HCT116 (cell line): ENCODE measurements around the gene GALNT14. TPM values are rescaled to one million over a fixed set of nuclear protein-coding genes. Genes with fewer than 3 reads are reported as not detected.

Experiments
- ATAC-seq: fragments of 200-7000 bp; cut with Tn5 transposase; 2 replicates; pipeline ENCODE4 v1.9.1; 2020; ENCODE audit warnings: mild to moderate bottlenecking, moderate library complexity
- BruUV-seq: library from RNA; stranded (reverse); fragments of 400-500 nt; replicated peaks from 2 replicates; lab custom pipeline; 2021; lab: Mats Ljungman, UMichigan
- CTCF ChIA-PET: fragments of 300-600 bp; sonication (Branson Sonifier 250); formaldehyde crosslinking; loops from one replicate; lab custom pipeline; 2021; ENCODE audit warnings: antibody characterized with exemption; lab: Charles Lee
- POLR2A ChIA-PET: fragments of 300-600, 350-600 bp; sonication (Branson Sonifier 250); formaldehyde crosslinking; loops from one replicate; lab custom pipeline; 2021; ENCODE audit warnings: antibody characterized with exemption; lab: Charles Lee
- RAD21 ChIA-PET, 2 experiments: fragments of 300-600 bp; sonication (Branson Sonifier 250); formaldehyde crosslinking; loops; one replicate each; lab custom pipeline; 2023; ENCODE audit warnings: low total read pairs in 2 of 2; ENCODE audit not compliant: uncharacterized antibody in 2 of 2, unreplicated experiment in 2 of 2, low non-redundant PET in 1 of 2; lab: Charles Lee
- DNase-seq: peaks from one replicate; pipeline ENCODE4 v3.0.0-alpha.2; 2010; ENCODE audit warnings: low read depth, low spot score
- H2AFZ ChIP-seq: fragments of 200-600 bp; shearing (Covaris generic), sonication (generic); 2 replicates; pipeline ENCODE4 v1.6.1; 2017; ENCODE audit warnings: low read depth, mixed run types, mixed read lengths, antibody characterized with exemption, low read length; ENCODE audit not compliant: poor library complexity, severe bottlenecking
- H3K27ac ChIP-seq: 2 replicates; pipeline ENCODE4 v1.5.1; 2012; ENCODE audit warnings: low read depth, low read length
- H3K27me3 ChIP-seq: fragments of 200-600 bp; sonication (generic); 2 replicates; pipeline ENCODE4 v1.6.1; 2016; ENCODE audit warnings: mixed run types, low read length, mixed read lengths; ENCODE audit not compliant: insufficient read depth
- H3K36me3 ChIP-seq, 2 experiments: fragments of 200-500 bp in 1 of 2; fragments of 200-600 bp in 1 of 2; sonication (Bioruptor generic) in 1 of 2; sonication (generic) in 1 of 2; 2 replicates each; pipeline versions ENCODE4 v1.5.1 to v1.6.1; 2014 to 2016; ENCODE audit warnings: low read length in 2 of 2, inconsistent platforms in 1 of 2, mixed read lengths in 1 of 2, mixed run types in 1 of 2; ENCODE audit not compliant: insufficient read depth in 2 of 2, control insufficient read depth in 1 of 2
- H3K4me1 ChIP-seq, 2 experiments: fragments of 200-600 bp in 1 of 2; sonication (generic) in 1 of 2; 2 replicates each; pipeline versions ENCODE4 v1.5.1 to v1.6.1; 2012 to 2017; ENCODE audit warnings: low read length in 2 of 2, inconsistent platforms in 1 of 2, mild to moderate bottlenecking in 1 of 2, mixed read lengths in 1 of 2, mixed run types in 1 of 2, moderate library complexity in 1 of 2; ENCODE audit not compliant: insufficient read depth in 2 of 2, control insufficient read depth in 1 of 2
- H3K4me2 ChIP-seq: fragments of 200-600 bp; sonication (generic); 2 replicates; pipeline ENCODE4 v1.6.1; 2017; ENCODE audit warnings: mixed run types, low read length, mixed read lengths
- H3K4me3 ChIP-seq, 2 experiments: fragments of 200-600 bp in 1 of 2; sonication (generic) in 1 of 2; replicated peaks in 1 of 2; 2 replicates each; pipeline ENCODE4 v1.5.1; 2011 to 2016; ENCODE audit warnings: low read length in 2 of 2, control low read depth in 1 of 2, low read depth in 1 of 2, mild to moderate bottlenecking in 1 of 2, mixed read lengths in 1 of 2, mixed run types in 1 of 2
- H3K79me2 ChIP-seq: fragments of 200-600 bp; sonication (generic); 2 replicates; pipeline ENCODE4 v1.6.1; 2017; ENCODE audit warnings: mild to moderate bottlenecking, mixed run types, low read length, moderate library complexity, mixed read lengths; ENCODE audit not compliant: insufficient read depth
- H3K9ac ChIP-seq: fragments of 200-600 bp; sonication (generic); 2 replicates; pipeline ENCODE4 v1.6.1; 2016; ENCODE audit warnings: low read length, mixed read lengths
- H3K9me2 ChIP-seq: fragments of 200-600 bp; sonication (generic), shearing (Covaris generic); 2 replicates; pipeline ENCODE4 v1.6.1; 2017; ENCODE audit warnings: mixed run types, mild to moderate bottlenecking, moderate library complexity; ENCODE audit not compliant: insufficient read depth
- H3K9me3 ChIP-seq, 2 experiments: fragments of 200-500 bp in 1 of 2; fragments of 200-600 bp in 1 of 2; sonication (Bioruptor generic) in 1 of 2; sonication (generic) in 1 of 2; 2 replicates each; pipeline ENCODE4 v1.6.1; 2014 to 2017; ENCODE audit warnings: low read length in 2 of 2, mixed read lengths in 2 of 2, inconsistent platforms in 1 of 2, low read depth in 1 of 2, mild to moderate bottlenecking in 1 of 2, mixed run types in 1 of 2, moderate library complexity in 1 of 2; ENCODE audit not compliant: control insufficient read depth in 1 of 2, insufficient read depth in 1 of 2
- H4K20me1 ChIP-seq: fragments of 200-600 bp; sonication (generic), shearing (Covaris generic); 2 replicates; pipeline ENCODE4 v1.6.1; 2017; ENCODE audit warnings: mixed run types, mild to moderate bottlenecking, moderate library complexity; ENCODE audit not compliant: insufficient read depth
- CBX3 ChIP-seq: IDR thresholded peaks from 2 replicates; pipeline ENCODE4 v1.6.1; 2012; ENCODE audit warnings: low read depth
- CEBPB ChIP-seq: IDR thresholded peaks from 2 replicates; pipeline ENCODE4 v1.6.1; 2012; ENCODE audit warnings: low read depth
- CTCF ChIP-seq, 3 experiments: fragments of 200-600 bp in 1 of 3; sonication (generic) in 1 of 3; IDR thresholded peaks in 2 of 3; conservative IDR thresholded peaks in 1 of 3; 2 replicates each; pipeline ENCODE4 v1.5.1; 2012 to 2017; ENCODE audit warnings: low read depth in 2 of 3, low read length in 2 of 3, antibody characterized with exemption in 1 of 3, borderline replicate concordance in 1 of 3, control low read depth in 1 of 3, mild to moderate bottlenecking in 1 of 3, mixed read lengths in 1 of 3, mixed run types in 1 of 3, moderate library complexity in 1 of 3; ENCODE audit not compliant: insufficient read depth in 1 of 3
- EGR1 ChIP-seq: IDR thresholded peaks from 2 replicates; pipeline ENCODE4 v1.6.1; 2012; ENCODE audit warnings: low read depth
- ELF1 ChIP-seq: IDR thresholded peaks from 2 replicates; pipeline ENCODE4 v1.6.1; 2012; ENCODE audit warnings: low read depth, borderline replicate concordance
- EZH2phosphoT487 ChIP-seq: fragments of 200-600 bp; IDR thresholded peaks from 2 replicates; pipeline ENCODE4 v1.6.1; 2018; ENCODE audit warnings: antibody characterized with exemption, borderline replicate concordance
- FOSL1 ChIP-seq: IDR thresholded peaks from 2 replicates; pipeline ENCODE4 v1.6.1; 2012; ENCODE audit warnings: low read depth
- POLR2AphosphoS5 ChIP-seq: IDR thresholded peaks from 2 replicates; pipeline ENCODE4 v1.6.1; 2011; ENCODE audit warnings: mild to moderate bottlenecking, low read depth, low read length, moderate library complexity
- RAD21 ChIP-seq: IDR thresholded peaks from 2 replicates; pipeline ENCODE4 v1.6.1; 2012; ENCODE audit warnings: low read depth, mild to moderate bottlenecking
- SIN3A ChIP-seq: IDR thresholded peaks from 2 replicates; pipeline ENCODE4 v1.6.1; 2012; ENCODE audit warnings: low read depth
- SRF ChIP-seq: IDR thresholded peaks from 2 replicates; pipeline ENCODE4 v1.6.1; 2012; ENCODE audit warnings: low read depth
- TCF7L2 ChIP-seq: IDR thresholded peaks from 2 replicates; pipeline ENCODE4 v1.7.0; 2011; ENCODE audit warnings: borderline replicate concordance, inconsistent platforms; ENCODE audit not compliant: insufficient read depth, insufficient read length; ENCODE audit errors: extremely low read depth
- YY1 ChIP-seq: IDR thresholded peaks from 2 replicates; pipeline ENCODE4 v1.6.1; 2011; ENCODE audit warnings: low read length, low read depth, moderate library complexity, mild to moderate bottlenecking; ENCODE audit not compliant: insufficient replicate concordance; ENCODE audit errors: extremely low read depth
- ZBTB33 ChIP-seq: IDR thresholded peaks from 2 replicates; pipeline ENCODE4 v1.6.1; 2011; ENCODE audit warnings: mild to moderate bottlenecking, low read length, moderate library complexity; ENCODE audit not compliant: insufficient replicate concordance; ENCODE audit errors: extremely low read depth
- ZFX ChIP-seq: fragments of 450-650 bp; IDR thresholded peaks from 2 replicates; pipeline ENCODE4 v1.6.1; 2017
- intact Hi-C: fragments of 100-400 bp; cut with micrococcal nuclease; formaldehyde crosslinking; loops from 2 replicates; pipeline ENCODE4 v1.10.0; 2022
- total RNA-seq: library from RNA; stranded (reverse); gene quantifications from one replicate; pipeline ENCODE4 v1.2.1, GENCODE V29; 2021; ENCODE audit not compliant: unreplicated experiment

Gene GALNT14
- total RNA-seq, 1 experiment from 2014 or later: 11.2 TPM

GRCh38 chr2:31032475-31032874 is 105.8 kb downstream of the GALNT14 start:
- Histone ChIP-seq H4K20me1 (no peaks in the 10 kb centered on the region), H3K4me1 (no peaks in the 10 kb centered on the region), H3K9me2 (no peaks in the 10 kb centered on the region), H3K4me2 (no peak overlapping the region), H3K27ac (no peak overlapping the region), H3K9me3 (peaks cover 0 to 7% of the 10 kb centered on the region in 2 experiments; a peak in 1 of 4 replicates), H3K4me3 (no peak overlapping the region), H2AFZ (no peak overlapping the region), H3K27me3 (no peaks in the 10 kb centered on the region), H3K79me2 (no peaks in the 10 kb centered on the region), H3K36me3 (no peaks in the 10 kb centered on the region), H3K9ac (no peak overlapping the region)
- DNase-seq: no peak
- TF ChIP-seq CEBPB (no peak), CBX3 (no peak), POLR2AphosphoS5 (no peak), FOSL1 (no peak), ELF1 (no peak), EGR1 (no peak), SRF (no peak), TCF7L2 (no peak), CTCF (IDR thresholded peaks at IDR 0.05 in 2 of 3, conservative IDR thresholded peaks at IDR 0.05 in 1 of 3; ENCODE audit: borderline replicate concordance in 1 of 3, insufficient read depth in 1 of 3, low read depth in 2 of 3, low read length in 2 of 3) (no peak), ZFX (no peak), EZH2phosphoT487 (no peak), ZBTB33 (no peak), SIN3A (no peak), RAD21 (no peak), YY1 (no peak)
- POLR2A ChIA-PET: no interaction called here
- CTCF ChIA-PET: no interaction called here
- no TSS peak for BruUV-seq
- intact Hi-C loops: no loop called here
- no peak for ATAC-seq
- RAD21 ChIA-PET: no interaction called here
